Progenitor cell of endocrine pancreas (in vitro differentiated cells): ENCODE measurements around the gene BST1. TPM values are rescaled to one million over a fixed set of nuclear protein-coding genes. Genes with fewer than 3 reads are reported as not detected.

Experiments
- DNase-seq: peaks from one replicate; pipeline ENCODE4 v3.0.0; 2021; ENCODE audit warnings: low spot score; ENCODE audit not compliant: unreplicated experiment
- H3K27ac Mint-ChIP-seq: 2 replicates; pipeline ENCODE4 v1.8.0; 2021; ENCODE audit warnings: mild to moderate bottlenecking, moderate library complexity, mixed read lengths
- H3K27me3 Mint-ChIP-seq: 2 replicates; pipeline ENCODE4 v1.8.0; 2021; ENCODE audit warnings: mixed read lengths
- H3K36me3 Mint-ChIP-seq: 2 replicates; pipeline ENCODE4 v1.8.0; 2022; ENCODE audit warnings: mixed read lengths; ENCODE audit not compliant: insufficient read depth
- H3K4me1 Mint-ChIP-seq: 2 replicates; pipeline ENCODE4 v1.8.0; 2021; ENCODE audit warnings: low read depth, mixed read lengths
- H3K4me3 Mint-ChIP-seq: 2 replicates; pipeline ENCODE4 v1.8.0; 2021; ENCODE audit warnings: low read depth, mild to moderate bottlenecking, moderate library complexity, mixed read lengths
- H3K9me3 Mint-ChIP-seq: 2 replicates; pipeline ENCODE4 v1.8.0; 2021; ENCODE audit warnings: low read depth, mixed read lengths
- total RNA-seq: library from RNA; stranded (reverse); gene quantifications from 2 replicates; pipeline ENCODE4 v1.2.1, GENCODE V29; 2021
- TF ChIP-seq, protein P1 (sequence below): fragments of 200-600 bp; sonication (generic); IDR thresholded peaks from one replicate; pipeline ENCODE4 v1.5.0; 2021; ENCODE audit warnings: antibody characterized with exemption, mild to moderate bottlenecking; ENCODE audit not compliant: unreplicated experiment

BST1 gene
- total RNA-seq, 1 donor from 2014 or later = 0.38 TPM

DNA sequence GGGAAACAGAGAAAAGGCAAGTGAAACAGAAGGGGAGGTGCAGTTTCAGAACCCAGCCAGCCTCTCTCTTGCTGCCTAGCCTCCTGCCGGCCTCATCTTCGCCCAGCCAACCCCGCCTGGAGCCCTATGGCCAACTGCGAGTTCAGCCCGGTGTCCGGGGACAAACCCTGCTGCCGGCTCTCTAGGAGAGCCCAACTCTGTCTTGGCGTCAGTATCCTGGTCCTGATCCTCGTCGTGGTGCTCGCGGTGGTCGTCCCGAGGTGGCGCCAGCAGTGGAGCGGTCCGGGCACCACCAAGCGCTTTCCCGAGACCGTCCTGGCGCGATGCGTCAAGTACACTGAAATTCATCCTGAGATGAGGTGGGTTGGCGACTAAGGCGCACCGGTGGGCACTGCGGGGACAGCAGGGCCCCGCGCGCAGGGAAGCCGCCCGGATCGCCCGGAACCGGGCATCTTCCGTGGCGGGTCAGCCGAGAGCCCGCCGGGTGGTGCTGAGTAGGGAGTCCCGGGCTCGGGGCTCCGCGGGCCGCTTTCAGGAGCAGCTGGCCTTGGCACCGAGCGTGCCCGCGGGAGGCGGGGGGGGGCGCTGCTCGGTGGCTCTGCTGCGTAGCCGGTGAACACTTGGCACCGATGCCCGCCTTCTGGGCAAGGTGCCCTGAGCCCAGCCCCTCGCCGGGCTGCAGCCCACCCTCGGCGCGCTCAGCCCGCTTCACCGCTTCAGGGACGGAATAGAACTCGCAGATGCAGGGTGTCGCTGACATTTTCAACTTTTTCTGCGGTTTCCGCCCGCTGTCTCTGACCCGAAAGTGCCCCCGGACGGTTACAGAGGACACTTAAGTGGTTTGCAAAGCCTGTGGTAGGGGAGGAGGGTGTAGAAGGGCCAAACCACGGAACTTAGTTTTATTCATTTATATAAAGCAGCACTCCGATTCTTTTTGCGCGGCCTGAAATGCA, 75.7 kb downstream of the BST1 start, which contains the start of gene CD38:
CD38 (plus strand) TSS at position 40 of the 953 bp plus-strand sequence; CDS start at position 127, 87 bp downstream.
- Mint-ChIP-seq H3K36me3 (no peaks in the 10 kb centered on the region), H3K9me3 (no peaks in the 10 kb centered on the region), H3K4me3 (peak within 1 kb of the TSS; percentile 65), H3K4me1 (peaks cover 10% of the 10 kb centered on the region), H3K27ac (no peak within 1 kb of the TSS), H3K27me3 (peaks cover 84% of the 10 kb centered on the region)
- TF ChIP-seq, protein P1, sequence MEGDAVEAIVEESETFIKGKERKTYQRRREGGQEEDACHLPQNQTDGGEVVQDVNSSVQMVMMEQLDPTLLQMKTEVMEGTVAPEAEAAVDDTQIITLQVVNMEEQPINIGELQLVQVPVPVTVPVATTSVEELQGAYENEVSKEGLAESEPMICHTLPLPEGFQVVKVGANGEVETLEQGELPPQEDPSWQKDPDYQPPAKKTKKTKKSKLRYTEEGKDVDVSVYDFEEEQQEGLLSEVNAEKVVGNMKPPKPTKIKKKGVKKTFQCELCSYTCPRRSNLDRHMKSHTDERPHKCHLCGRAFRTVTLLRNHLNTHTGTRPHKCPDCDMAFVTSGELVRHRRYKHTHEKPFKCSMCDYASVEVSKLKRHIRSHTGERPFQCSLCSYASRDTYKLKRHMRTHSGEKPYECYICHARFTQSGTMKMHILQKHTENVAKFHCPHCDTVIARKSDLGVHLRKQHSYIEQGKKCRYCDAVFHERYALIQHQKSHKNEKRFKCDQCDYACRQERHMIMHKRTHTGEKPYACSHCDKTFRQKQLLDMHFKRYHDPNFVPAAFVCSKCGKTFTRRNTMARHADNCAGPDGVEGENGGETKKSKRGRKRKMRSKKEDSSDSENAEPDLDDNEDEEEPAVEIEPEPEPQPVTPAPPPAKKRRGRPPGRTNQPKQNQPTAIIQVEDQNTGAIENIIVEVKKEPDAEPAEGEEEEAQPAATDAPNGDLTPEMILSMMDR = no peak
- no peak for DNase-seq

DNA sequence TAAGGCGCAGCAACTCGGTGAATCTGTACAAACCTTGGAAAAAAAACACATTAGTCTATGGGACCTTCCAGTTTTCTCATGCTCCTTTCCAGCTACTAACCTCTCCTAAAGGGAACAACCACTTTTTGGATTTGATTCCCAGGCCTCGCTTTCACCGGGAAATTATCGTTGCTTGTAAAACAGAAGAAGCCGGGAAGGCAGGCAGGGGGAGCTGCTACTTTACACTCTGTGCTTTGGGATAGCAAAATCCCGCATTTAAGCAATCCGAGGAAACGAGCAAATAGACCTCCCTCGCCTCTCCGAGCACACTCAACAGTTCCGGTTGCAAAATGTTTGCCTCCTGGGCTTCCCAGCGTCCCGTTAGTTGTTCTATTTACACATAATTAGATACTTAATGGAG, 76.4 kb downstream of the BST1 start:
- H3K27me3 Mint-ChIP-seq = peaks cover 81% of the 10 kb centered on the region
- H3K27ac Mint-ChIP-seq = no peak overlapping the region
- H3K4me1 Mint-ChIP-seq = peaks cover 10% of the 10 kb centered on the region
- H3K4me3 Mint-ChIP-seq = peak overlapping the region; percentile 65
- no peaks in the 10 kb centered on the region for H3K36me3 Mint-ChIP-seq
- no peak for DNase-seq
- no peaks in the 10 kb centered on the region for H3K9me3 Mint-ChIP-seq
- TF ChIP-seq, protein P1 = peak; percentile 26

DNA sequence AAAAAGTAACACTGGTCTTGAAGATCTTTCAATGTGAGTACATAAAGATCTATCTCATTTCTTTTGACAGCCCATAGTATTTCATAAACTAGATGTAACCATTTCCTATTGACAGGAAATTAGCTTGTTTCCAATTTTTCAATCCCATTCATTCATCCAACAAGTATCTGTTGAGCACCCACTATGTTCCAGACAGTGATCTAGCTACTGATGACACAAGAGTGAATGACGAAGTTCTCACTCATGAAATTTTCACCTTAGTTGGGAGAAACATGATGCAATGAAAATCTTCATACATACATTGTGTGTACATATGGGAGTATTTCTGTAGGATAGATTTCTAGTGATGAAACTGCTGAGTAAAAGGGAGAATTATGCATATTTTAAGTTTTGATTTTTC, 76.9 kb downstream of the BST1 start:
- TF ChIP-seq, protein P1 = no peak
- H3K27ac Mint-ChIP-seq = no peak overlapping the region
- H3K4me1 Mint-ChIP-seq = peaks cover 10% of the 10 kb centered on the region
- H3K27me3 Mint-ChIP-seq = peaks cover 78% of the 10 kb centered on the region
- no peaks in the 10 kb centered on the region for H3K9me3 Mint-ChIP-seq
- no peaks in the 10 kb centered on the region for H3K36me3 Mint-ChIP-seq
- no peak for DNase-seq
- peak overlapping the region; percentile 65 for H3K4me3 Mint-ChIP-seq

DNA sequence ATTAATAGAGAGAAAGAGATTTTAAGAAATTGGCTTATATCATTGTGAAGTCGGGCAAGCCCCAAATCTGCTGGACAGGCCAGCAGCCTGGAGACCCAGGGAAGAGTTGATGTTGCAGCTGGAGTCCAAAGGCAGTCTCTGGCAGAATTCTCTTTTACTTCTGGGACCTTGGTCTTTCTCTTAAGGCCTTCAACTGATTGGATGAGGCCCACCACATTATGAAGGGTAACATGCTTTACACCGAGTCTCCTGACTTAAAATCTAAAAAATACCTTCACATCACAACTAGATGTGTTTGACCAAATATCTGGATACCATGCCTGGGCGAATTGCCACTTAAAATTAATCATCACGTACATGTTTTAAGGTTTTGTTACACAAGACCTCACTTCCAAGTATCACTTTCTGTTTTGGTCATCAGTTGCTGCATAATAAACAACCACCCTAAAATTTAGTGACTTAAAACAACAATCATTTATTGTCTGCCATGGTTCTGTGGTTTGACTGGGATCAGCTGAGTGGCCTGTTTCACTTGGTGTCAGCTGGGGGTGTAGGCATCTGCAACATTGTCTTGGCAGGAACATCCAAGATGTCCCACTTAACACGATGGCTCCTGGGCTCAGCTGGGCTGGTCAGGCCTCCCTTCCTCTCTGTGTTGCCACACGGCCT, 78.7 kb downstream of the BST1 start:
- TF ChIP-seq, protein P1 = no peak
- no peaks in the 10 kb centered on the region for H3K9me3 Mint-ChIP-seq
- peaks cover 10% of the 10 kb centered on the region for H3K4me1 Mint-ChIP-seq
- H3K27me3 Mint-ChIP-seq = peaks cover 61% of the 10 kb centered on the region
- H3K36me3 Mint-ChIP-seq = no peaks in the 10 kb centered on the region
- no peak overlapping the region for H3K27ac Mint-ChIP-seq
- DNase-seq = no peak
- H3K4me3 Mint-ChIP-seq = no peak overlapping the region

Other genes starting within 250 kb of the BST1 start
- gene CC2D2A, start 233.2 kb upstream of the BST1 start, total RNA-seq = 25.8 and 26.8 TPM in 2 replicates
- gene FBXL5, start 47.7 kb upstream of the BST1 start, total RNA-seq = 66.9 and 72.1 TPM in 2 replicates
- gene FAM200B, start 21.2 kb upstream of the BST1 start, total RNA-seq = 29.0 and 31.4 TPM in 2 replicates
- not detected in 2 replicates for gene CD38, start 75.3 kb downstream of the BST1 start, total RNA-seq
- not detected in 2 replicates for gene FGFBP1, start 235.7 kb downstream of the BST1 start, total RNA-seq